Measurements from ENCODE around the gene OPHN1. TPM values are rescaled to one million over a fixed set of nuclear protein-coding genes. Genes with fewer than 3 reads are reported as not detected.

The OPHN1 gene
- total RNA-seq, 1 experiment from 2014 or later = 4.6 TPM

- BruUV-seq (replicated peaks) = no TSS peak
- no peak for DNase-seq
- no peaks in the 10 kb centered on the region for H3K36me3 ChIP-seq (ENCODE audit: control insufficient read depth, insufficient read depth, low read length)
- Mint-ChIP-seq H3K9me3 (ENCODE audit: unreplicated experiment) (no peaks in the 10 kb centered on the region), H3K27ac (ENCODE audit: unreplicated experiment) (no peak overlapping the region), H3K36me3 (ENCODE audit: insufficient read depth, unreplicated experiment) (no peaks in the 10 kb centered on the region), H3K4me1 (ENCODE audit: low read depth, unreplicated experiment) (no peaks in the 10 kb centered on the region), H3K4me3 (ENCODE audit: unreplicated experiment) (no peak overlapping the region), H3K27me3 (ENCODE audit: insufficient read depth, unreplicated experiment) (no peaks in the 10 kb centered on the region)
- no peak overlapping the region for H3K4me3 ChIP-seq (ENCODE audit: low read depth, low read length)
- no peaks in the 10 kb centered on the region for H3K9me3 ChIP-seq
- no peak for TF ChIP-seq CTCF (IDR thresholded peaks at IDR 0.05; ENCODE audit: insufficient read depth in 1 of 2, low read depth in 1 of 2, low read length in 1 of 2, severe bottlenecking in 1 of 2, unreplicated experiment in 1 of 2)
- no peaks in the 10 kb centered on the region for H3K4me1 ChIP-seq
- intact Hi-C loops (cut with micrococcal nuclease; ENCODE audit: unreplicated experiment) = no loop called here
- no peaks in the 10 kb centered on the region for H3K27me3 ChIP-seq (replicated peaks; ENCODE audit: control insufficient read depth, insufficient read depth, low read length)
- CTCF ChIA-PET = no interaction called here
- POLR2A ChIA-PET = no interaction called here
Measured at GRCh38 chrX:68109162-68109561, 324.1 kb downstream of the OPHN1 start.

- DNase-seq = no peak
- ChIA-PET CTCF (interaction anchor here (1.2 kb wide), 1 partner anchor 80 kb away, joined by 3 read pairs; no protein-coding TSS in a partner anchor), POLR2A (no interaction called here)
- no peaks in the 10 kb centered on the region for H3K4me1 ChIP-seq
- Mint-ChIP-seq H3K36me3 (ENCODE audit: insufficient read depth, unreplicated experiment) (no peaks in the 10 kb centered on the region), H3K4me3 (ENCODE audit: unreplicated experiment) (no peak overlapping the region), H3K9me3 (ENCODE audit: unreplicated experiment) (no peaks in the 10 kb centered on the region), H3K4me1 (ENCODE audit: low read depth, unreplicated experiment) (no peaks in the 10 kb centered on the region), H3K27me3 (ENCODE audit: insufficient read depth, unreplicated experiment) (no peaks in the 10 kb centered on the region), H3K27ac (ENCODE audit: unreplicated experiment) (no peak overlapping the region)
- H3K27me3 ChIP-seq (replicated peaks; ENCODE audit: control insufficient read depth, insufficient read depth, low read length) = no peaks in the 10 kb centered on the region
- BruUV-seq (replicated peaks) = no TSS peak
- intact Hi-C loops (cut with micrococcal nuclease; ENCODE audit: unreplicated experiment) = no loop called here
- no peak overlapping the region for H3K4me3 ChIP-seq (ENCODE audit: low read depth, low read length)
- no peak for TF ChIP-seq CTCF (IDR thresholded peaks at IDR 0.05; ENCODE audit: insufficient read depth in 1 of 2, low read depth in 1 of 2, low read length in 1 of 2, severe bottlenecking in 1 of 2, unreplicated experiment in 1 of 2)
- no peaks in the 10 kb centered on the region for H3K9me3 ChIP-seq
- H3K36me3 ChIP-seq (ENCODE audit: control insufficient read depth, insufficient read depth, low read length) = no peaks in the 10 kb centered on the region
Measured at GRCh38 chrX:68098431-68098830, 334.9 kb downstream of the OPHN1 start.

- Histone ChIP-seq H3K27me3 (replicated peaks; ENCODE audit: control insufficient read depth, insufficient read depth, low read length) (no peaks in the 10 kb centered on the region), H3K4me1 (no peaks in the 10 kb centered on the region), H3K4me3 (ENCODE audit: low read depth, low read length) (no peak overlapping the region), H3K9me3 (no peaks in the 10 kb centered on the region), H3K36me3 (ENCODE audit: control insufficient read depth, insufficient read depth, low read length) (no peaks in the 10 kb centered on the region)
- DNase-seq = no peak
- TF ChIP-seq CTCF (IDR thresholded peaks at IDR 0.05; ENCODE audit: insufficient read depth in 1 of 2, low read depth in 1 of 2, low read length in 1 of 2, severe bottlenecking in 1 of 2, unreplicated experiment in 1 of 2) = no peak
- H3K27ac Mint-ChIP-seq (ENCODE audit: unreplicated experiment) = no peak overlapping the region
- H3K9me3 Mint-ChIP-seq (ENCODE audit: unreplicated experiment) = no peaks in the 10 kb centered on the region
- no peaks in the 10 kb centered on the region for H3K4me1 Mint-ChIP-seq (ENCODE audit: low read depth, unreplicated experiment)
- intact Hi-C loops (cut with micrococcal nuclease; ENCODE audit: unreplicated experiment) = loop anchor here (1.0 kb wide), 1 partner anchor 72 kb away; no protein-coding TSS in a partner anchor
- no peaks in the 10 kb centered on the region for H3K36me3 Mint-ChIP-seq (ENCODE audit: insufficient read depth, unreplicated experiment)
- BruUV-seq (replicated peaks) = no TSS peak
- H3K27me3 Mint-ChIP-seq (ENCODE audit: insufficient read depth, unreplicated experiment) = no peaks in the 10 kb centered on the region
- ChIA-PET CTCF (no interaction called here), POLR2A (no interaction called here)
- H3K4me3 Mint-ChIP-seq (ENCODE audit: unreplicated experiment) = no peak overlapping the region
Measured at GRCh38 chrX:68090266-68090665, 343.0 kb downstream of the OPHN1 start.
